OCI-LY3 (cell line): ENCODE measurements around the gene PRKAR1A.

Experiments
- EZH2phosphoT487 ChIP-seq: fragments of 200-600 bp; shearing (Covaris generic); IDR thresholded peaks from 2 replicates; pipeline ENCODE4 v1.6.1; 2018; ENCODE audit warnings: antibody characterized with exemption, mixed run types, low read depth
- TF ChIP-seq, protein P1 (sequence below): fragments of 200-600, 300-600 bp; sonication (generic); IDR thresholded peaks from 2 replicates; pipeline ENCODE4 v1.5.1; 2014; ENCODE audit warnings: antibody characterized with exemption, low read length, low read depth

DNA sequence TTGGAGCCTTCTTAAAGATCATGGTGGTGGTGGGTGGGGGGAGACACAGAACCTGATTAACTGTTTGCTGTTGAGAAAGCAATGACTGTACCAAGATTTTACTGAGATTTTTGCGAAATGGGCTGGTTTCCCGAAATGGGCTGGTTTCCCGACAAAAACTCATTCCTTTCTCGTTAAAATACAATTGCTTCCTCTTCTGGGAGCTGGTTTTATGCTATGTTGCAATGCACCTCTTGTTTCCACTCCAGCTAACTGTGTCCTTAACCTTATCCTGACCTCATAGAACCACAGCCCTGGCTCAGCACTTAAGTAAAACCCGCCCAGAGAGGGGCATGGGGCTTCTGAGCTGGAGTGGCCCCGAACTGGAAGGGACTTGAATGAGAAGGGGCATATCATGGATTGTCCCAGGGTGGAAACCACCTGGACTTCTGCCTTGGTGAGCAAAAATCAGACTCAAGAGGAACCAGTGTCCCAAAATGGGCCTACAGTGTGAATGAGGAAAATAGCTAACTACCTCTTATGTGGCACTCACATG lies 68.1 kb downstream of the PRKAR1A start:
- no peak for TF ChIP-seq EZH2phosphoT487
- TF ChIP-seq, protein P1, sequence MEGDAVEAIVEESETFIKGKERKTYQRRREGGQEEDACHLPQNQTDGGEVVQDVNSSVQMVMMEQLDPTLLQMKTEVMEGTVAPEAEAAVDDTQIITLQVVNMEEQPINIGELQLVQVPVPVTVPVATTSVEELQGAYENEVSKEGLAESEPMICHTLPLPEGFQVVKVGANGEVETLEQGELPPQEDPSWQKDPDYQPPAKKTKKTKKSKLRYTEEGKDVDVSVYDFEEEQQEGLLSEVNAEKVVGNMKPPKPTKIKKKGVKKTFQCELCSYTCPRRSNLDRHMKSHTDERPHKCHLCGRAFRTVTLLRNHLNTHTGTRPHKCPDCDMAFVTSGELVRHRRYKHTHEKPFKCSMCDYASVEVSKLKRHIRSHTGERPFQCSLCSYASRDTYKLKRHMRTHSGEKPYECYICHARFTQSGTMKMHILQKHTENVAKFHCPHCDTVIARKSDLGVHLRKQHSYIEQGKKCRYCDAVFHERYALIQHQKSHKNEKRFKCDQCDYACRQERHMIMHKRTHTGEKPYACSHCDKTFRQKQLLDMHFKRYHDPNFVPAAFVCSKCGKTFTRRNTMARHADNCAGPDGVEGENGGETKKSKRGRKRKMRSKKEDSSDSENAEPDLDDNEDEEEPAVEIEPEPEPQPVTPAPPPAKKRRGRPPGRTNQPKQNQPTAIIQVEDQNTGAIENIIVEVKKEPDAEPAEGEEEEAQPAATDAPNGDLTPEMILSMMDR = no peak
